Stimulated activated CD4-positive, alpha-beta T cell treated with anti-CD3 and anti-CD28 coated beads, Interleukin-1b, Interleukin-23, amount 100 ng/mL, for 24 hours (primary cell): ENCODE data around the gene TRAFD1.
A peak's percentile ranks its signal among the peaks of the same experiment; 100 is the strongest.

Source experiments
- DNase-seq, 4 experiments: peaks; one replicate each; pipeline ENCODE4 v3.0.0-alpha.2; 2020; ENCODE audit warnings: low read depth in 4 of 4, low spot score in 1 of 4

The TRAFD1 gene

DNA sequence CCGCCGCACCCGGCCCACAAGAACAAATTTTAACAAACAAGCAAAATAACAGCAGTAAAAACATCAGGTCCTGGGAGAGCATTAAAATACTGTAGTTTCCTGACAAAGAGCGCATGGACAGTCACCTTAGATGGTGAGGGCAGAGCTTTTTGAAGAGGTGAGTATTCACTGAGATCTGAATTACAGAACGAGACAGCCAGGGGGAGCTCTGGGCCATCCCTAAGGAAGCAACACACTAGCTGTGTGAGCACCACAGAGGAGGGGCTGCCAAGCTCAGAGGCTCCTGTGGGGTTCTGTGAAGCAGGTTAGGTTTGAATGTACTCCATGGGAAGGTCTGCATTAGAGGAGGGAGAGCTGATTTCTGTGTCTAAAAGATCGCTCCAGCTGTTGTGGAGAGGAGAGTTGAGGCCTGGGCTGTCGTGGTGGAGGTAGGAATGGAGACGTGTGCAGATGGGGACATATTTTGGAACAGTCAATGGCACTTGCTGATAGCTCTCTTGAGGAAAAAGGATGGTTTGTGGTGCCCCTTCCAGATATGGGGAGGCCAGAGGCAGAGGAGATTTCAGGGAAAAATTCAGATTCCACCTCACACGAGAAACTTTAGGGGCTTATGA lies 72.9 kb downstream of the TRAFD1 start:
- DNase-seq = peak in 3 of 4 experiments; percentile 3 to 25 (median 24)

DNA sequence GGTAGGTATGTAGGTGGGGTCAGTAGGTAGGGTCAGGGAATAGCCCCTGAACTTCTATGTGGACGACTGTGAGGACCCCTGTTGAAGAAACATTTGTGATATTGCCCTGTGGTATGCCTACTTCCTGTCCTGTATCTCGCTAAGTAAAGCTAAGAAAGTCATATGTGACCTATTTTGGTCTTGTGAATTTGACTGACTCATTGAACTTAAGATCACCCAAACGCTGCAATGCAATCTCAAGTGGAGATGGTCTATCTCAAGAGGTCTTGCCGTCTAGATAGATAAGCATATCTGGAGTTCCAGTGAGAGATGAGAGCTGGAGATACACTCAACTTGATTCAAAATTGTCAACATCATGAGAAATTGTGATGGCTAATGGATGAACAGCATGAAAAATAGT lies 73.8 kb downstream of the TRAFD1 start:
- no peak for DNase-seq
